Pons (tissue), 1 donor: ENCODE results near the gene B3GALNT2.
A peak's percentile ranks its signal among the peaks of the same experiment; 100 is the strongest.

Source experiments
- DNase-seq: peaks from one replicate; pipeline ENCODE4 v3.0.0-alpha.2; 2016; ENCODE audit warnings: low spot score

B3GALNT2 gene

GRCh38 chr1:235450886-235451483 lies 53.3 kb downstream of the B3GALNT2 start:
- no peak for DNase-seq

GRCh38 chr1:235450433-235450832 lies 53.8 kb downstream of the B3GALNT2 start:
- no peak for DNase-seq

- DNase-seq = no peak
Measured at GRCh38 chr1:235448616-235449015, 55.6 kb downstream of the B3GALNT2 start.

GRCh38 chr1:235442788-235443429 lies 61.3 kb downstream of the B3GALNT2 start:
- DNase-seq = no peak

- no peak for DNase-seq
Measured at GRCh38 chr1:235441159-235441685, 63.0 kb downstream of the B3GALNT2 start.

- DNase-seq = no peak
Measured at GRCh38 chr1:235434001-235434400, 70.3 kb downstream of the B3GALNT2 start.

GRCh38 chr1:235430991-235431390 lies 73.3 kb downstream of the B3GALNT2 start:
- no peak for DNase-seq

GRCh38 chr1:235429143-235429542 lies 75.1 kb downstream of the B3GALNT2 start:
- DNase-seq = no peak

- DNase-seq = no peak
Measured at GRCh38 chr1:235427447-235427846, 76.8 kb downstream of the B3GALNT2 start.

- no peak for DNase-seq
Measured at GRCh38 chr1:235426680-235427079, 77.6 kb downstream of the B3GALNT2 start.

GRCh38 chr1:235426143-235426542 lies 78.1 kb downstream of the B3GALNT2 start:
- no peak for DNase-seq

GRCh38 chr1:235425357-235425756 lies 78.9 kb downstream of the B3GALNT2 start:
- DNase-seq = no peak

- peak; percentile 86 for DNase-seq
Measured at GRCh38 chr1:235424092-235424491, 80.2 kb downstream of the B3GALNT2 start.

GRCh38 chr1:235423214-235423652 lies 81.0 kb downstream of the B3GALNT2 start:
- no peak for DNase-seq

GRCh38 chr1:235421751-235422150 lies 82.5 kb downstream of the B3GALNT2 start:
- DNase-seq = no peak

GRCh38 chr1:235417086-235417697 lies 87.1 kb downstream of the B3GALNT2 start:
- peak; percentile 89 for DNase-seq

- DNase-seq = no peak
Measured at GRCh38 chr1:235416662-235417049, 87.6 kb downstream of the B3GALNT2 start.

- peak; percentile 82 for DNase-seq
Measured at GRCh38 chr1:235415008-235415904, 89.0 kb downstream of the B3GALNT2 start.

GRCh38 chr1:235411489-235412486 lies 92.5 kb downstream of the B3GALNT2 start:
- no peak for DNase-seq

GRCh38 chr1:235410467-235410866 lies 93.8 kb downstream of the B3GALNT2 start:
- DNase-seq = no peak
